GM19324 (cell line): ENCODE results near the gene ATAD3C.
A peak's percentile ranks its signal among the peaks of the same experiment; 100 is the strongest.
"Not testable (repeated sequence)": the region's sequence is repeated elsewhere in the genome, so short reads cannot be mapped to it uniquely, and the experiment has no call there.

Experiments used
- ATAC-seq: cut with Tn5 transposase; IDR thresholded peaks from one replicate; pipeline ENCODE4 v1.9.1; 2021; ENCODE audit warnings: mild to moderate bottlenecking, moderate library complexity; ENCODE audit not compliant: unreplicated experiment, low FRiP score

Gene ATAD3C

GRCh38 chr1:1494311-1494710, 44.8 kb downstream of the ATAD3C start:
- not testable (repeated sequence) for ATAC-seq

DNA sequence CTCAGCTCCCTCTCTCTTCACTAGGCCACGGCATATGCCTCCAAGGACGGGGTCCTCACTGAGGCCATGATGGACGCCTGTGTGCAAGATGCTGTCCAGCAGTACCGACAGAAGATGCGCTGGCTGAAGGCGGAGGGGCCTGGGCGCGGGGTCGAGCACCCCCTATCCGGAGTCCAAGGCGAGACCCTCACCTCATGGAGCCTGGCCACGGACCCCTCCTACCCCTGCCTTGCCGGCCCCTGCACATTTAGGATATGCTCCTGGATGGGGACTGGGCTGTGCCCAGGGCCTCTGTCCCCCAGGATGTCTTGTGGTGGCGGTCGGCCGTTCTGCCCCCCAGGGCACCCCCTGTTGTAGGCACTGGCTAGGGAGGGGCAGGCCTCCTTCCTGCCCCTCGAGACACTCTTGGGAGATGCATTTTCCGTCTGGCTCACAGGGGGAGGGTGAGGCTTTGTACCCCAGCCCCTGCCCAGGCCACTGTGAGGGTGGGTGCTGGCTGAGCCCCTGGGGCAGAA, 46.0 kb downstream of the ATAD3C start:
- ATAC-seq: not testable (repeated sequence)

GRCh38 chr1:1504777-1505365, 55.4 kb downstream of the ATAD3C start:
- not testable (repeated sequence) for ATAC-seq

- ATAC-seq: not testable (repeated sequence)
These were observed 55.9 kb downstream of the ATAD3C start for GRCh38 chr1:1505366-1505798.

DNA sequence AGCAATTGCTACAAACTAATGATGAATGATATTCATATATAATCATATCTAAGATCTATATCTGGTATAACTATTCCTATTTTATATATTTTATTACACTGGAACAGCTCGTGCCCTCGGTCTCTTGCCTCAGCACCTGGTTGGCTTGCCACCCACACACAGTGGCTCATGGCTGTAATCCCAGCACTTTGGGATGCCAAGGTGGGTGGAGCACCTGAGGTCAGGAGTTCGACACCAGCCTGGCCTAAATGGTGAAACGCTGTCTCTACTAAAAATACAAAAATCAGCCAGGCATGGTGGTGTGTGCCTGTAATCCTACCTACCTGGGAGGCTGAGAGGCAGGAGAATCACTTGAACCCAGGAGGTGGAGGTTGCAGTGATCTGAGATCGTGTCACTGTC, 56.3 kb downstream of the ATAD3C start:
- not testable (repeated sequence) for ATAC-seq

- ATAC-seq: no peak
These were observed 57.8 kb downstream of the ATAD3C start for GRCh38 chr1:1507305-1507704.

DNA sequence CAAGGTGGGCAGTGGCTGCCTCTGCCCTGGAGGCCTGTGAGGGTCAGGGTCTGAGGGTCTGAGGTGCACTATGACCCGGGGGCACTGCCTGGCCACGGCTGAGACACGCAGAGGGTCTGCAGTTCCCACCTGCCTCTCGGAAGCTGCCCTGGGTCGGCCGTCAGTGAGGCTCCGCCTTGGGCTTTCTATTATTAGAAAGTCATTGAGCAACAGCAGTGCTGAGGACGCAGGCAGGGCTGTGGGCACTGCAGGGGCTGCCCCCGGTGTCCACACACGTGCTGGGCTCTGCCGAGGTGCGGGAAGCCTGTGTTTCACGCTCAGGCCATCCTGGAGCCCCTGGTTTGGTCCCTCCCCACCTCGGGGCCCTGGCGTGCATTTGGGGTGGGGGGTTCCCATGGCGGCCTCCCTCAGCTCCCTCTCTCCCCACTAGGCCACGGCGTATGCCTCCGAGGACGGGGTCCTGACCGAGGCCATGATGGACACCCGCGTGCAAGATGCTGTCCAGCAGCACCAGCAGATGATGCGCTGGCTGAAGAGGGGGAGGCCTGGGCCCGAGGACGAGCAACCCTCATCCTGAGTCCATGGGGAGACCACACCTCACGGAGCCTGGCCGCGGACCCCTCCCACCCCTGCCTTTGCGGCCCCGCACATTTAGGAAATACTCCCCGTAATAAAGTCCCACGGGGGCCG, 59.4 kb downstream of the ATAD3C start:
- ATAC-seq: not testable (repeated sequence)

DNA sequence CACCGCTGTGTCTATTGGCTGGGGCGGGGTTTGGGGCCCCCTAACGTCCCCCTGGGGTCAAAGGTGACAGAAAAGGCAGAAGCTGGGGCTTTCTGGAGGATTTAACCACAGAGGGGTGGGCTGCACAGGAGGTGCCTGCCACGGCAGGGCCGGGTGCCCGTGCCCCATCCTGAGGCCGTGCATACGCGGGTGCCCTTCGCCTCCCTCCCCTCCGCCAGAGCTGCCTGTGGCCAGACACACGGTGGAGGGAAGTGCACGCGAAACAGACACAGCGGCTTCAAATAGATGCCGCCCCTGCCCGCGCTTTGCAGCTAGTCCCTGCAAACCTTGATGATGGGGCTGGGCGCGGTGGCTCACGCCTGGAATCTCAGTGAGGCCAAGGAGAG, 60.0 kb downstream of the ATAD3C start:
- not testable (repeated sequence) for ATAC-seq

- ATAC-seq: no peak
These were observed 61.5 kb downstream of the ATAD3C start for GRCh38 chr1:1510912-1511532.

- ATAC-seq: peak; percentile 93
These were observed 62.2 kb downstream of the ATAD3C start, which contains the start of gene ATAD3A for GRCh38 chr1:1511533-1512285. Gene ATAD3A, plus strand, starts transcription at chr1:1512162. Its CDS starts 107 bp downstream, at chr1:1512269.

DNA sequence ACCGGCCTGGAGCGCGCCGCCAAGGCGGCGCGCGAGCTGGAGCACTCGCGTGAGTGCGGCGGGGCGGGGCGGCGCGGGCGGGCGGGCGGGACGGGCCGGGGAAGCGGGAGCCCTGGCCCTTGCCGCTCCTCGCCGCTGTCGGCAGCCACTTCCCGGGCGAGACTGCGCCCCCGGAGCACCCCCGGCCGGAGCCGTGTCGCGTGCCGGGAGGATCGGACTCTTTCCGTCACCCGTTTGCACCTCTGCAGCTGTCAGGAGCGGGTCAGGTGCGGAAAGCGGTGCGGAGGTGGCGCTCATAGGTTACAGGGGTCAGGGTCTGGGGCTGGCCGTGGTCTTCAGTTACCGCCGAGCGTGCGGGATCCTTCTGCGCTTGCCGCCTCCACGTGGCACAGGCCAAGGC, 62.9 kb downstream of the ATAD3C start:
- not testable (repeated sequence) for ATAC-seq

- ATAC-seq: not testable (repeated sequence)
These were observed 64.2 kb downstream of the ATAD3C start for GRCh38 chr1:1513675-1514074.

GRCh38 chr1:1514376-1514775, 64.9 kb downstream of the ATAD3C start:
- ATAC-seq: not testable (repeated sequence)

DNA sequence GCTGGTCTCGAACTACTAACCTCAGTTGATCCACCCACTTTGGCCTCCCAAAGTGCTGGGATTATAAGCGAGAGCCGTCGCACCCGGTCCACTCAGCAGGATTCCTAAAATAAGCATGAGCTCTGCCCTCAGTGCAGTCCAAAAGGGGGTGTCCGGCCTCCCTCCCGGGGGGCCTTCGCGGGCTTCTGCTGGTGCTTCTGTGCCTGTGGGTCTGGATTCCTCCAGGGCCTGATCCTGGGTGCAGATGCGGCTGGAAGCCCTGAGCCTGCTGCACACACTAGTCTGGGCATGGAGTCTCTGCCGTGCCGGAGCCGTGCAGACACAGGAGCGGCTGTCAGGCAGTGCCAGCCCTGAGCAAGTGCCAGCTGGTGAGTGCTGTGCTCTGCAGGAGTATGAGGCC, 67.4 kb downstream of the ATAD3C start:
- not testable (repeated sequence) for ATAC-seq

GRCh38 chr1:1517973-1518620, 68.6 kb downstream of the ATAD3C start:
- no peak for ATAC-seq

- ATAC-seq: not testable (repeated sequence)
These were observed 69.1 kb downstream of the ATAD3C start for GRCh38 chr1:1518621-1519007.
